ENCODE results near the gene ALPI.

DNA sequence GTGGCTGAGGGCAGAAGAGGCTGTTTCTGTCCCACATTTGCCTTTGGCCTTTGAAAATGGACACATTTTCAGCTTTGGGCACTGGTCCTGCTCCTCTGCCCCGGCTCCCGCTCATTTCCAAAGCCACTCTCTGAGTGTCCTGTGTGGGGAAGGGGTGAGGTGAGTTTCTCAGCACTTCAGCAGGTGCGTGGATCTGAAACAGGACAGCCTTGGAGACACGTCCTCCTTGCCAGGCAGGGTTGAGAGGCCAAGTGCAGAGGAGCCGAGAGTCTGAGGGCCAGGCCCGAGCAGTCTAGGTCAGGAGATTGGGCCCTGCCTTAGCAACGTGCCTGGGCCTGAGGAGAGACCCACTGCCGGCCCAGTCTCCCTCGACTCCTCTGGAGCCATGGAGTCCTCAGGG lies 21.9 kb upstream of the ALPI start:
- TF ChIP-seq, protein P1, sequence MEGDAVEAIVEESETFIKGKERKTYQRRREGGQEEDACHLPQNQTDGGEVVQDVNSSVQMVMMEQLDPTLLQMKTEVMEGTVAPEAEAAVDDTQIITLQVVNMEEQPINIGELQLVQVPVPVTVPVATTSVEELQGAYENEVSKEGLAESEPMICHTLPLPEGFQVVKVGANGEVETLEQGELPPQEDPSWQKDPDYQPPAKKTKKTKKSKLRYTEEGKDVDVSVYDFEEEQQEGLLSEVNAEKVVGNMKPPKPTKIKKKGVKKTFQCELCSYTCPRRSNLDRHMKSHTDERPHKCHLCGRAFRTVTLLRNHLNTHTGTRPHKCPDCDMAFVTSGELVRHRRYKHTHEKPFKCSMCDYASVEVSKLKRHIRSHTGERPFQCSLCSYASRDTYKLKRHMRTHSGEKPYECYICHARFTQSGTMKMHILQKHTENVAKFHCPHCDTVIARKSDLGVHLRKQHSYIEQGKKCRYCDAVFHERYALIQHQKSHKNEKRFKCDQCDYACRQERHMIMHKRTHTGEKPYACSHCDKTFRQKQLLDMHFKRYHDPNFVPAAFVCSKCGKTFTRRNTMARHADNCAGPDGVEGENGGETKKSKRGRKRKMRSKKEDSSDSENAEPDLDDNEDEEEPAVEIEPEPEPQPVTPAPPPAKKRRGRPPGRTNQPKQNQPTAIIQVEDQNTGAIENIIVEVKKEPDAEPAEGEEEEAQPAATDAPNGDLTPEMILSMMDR (conservative IDR thresholded peaks at IDR 0.05 in 1 of 2, IDR thresholded peaks at IDR 0.05 in 1 of 2; ENCODE audit: low read depth in 1 of 2, low read length in 2 of 2) = no peak
- no peak for TF ChIP-seq EZH2 (IDR thresholded peaks at IDR 0.05; ENCODE audit: low read length, missing control alignments)

All from fibroblast of lung (primary cell).